HG03025 (cell line): Measurements from ENCODE around the gene MTX1.
"Not testable (repeated sequence)": the region's sequence is repeated elsewhere in the genome, so short reads cannot be mapped to it uniquely, and the experiment has no call there.

Experiments used
- ATAC-seq: cut with Tn5 transposase; IDR thresholded peaks from one replicate; pipeline ENCODE4 v1.9.1; 2021; ENCODE audit warnings: mild to moderate bottlenecking, moderate library complexity; ENCODE audit not compliant: unreplicated experiment, low FRiP score

MTX1 gene

DNA sequence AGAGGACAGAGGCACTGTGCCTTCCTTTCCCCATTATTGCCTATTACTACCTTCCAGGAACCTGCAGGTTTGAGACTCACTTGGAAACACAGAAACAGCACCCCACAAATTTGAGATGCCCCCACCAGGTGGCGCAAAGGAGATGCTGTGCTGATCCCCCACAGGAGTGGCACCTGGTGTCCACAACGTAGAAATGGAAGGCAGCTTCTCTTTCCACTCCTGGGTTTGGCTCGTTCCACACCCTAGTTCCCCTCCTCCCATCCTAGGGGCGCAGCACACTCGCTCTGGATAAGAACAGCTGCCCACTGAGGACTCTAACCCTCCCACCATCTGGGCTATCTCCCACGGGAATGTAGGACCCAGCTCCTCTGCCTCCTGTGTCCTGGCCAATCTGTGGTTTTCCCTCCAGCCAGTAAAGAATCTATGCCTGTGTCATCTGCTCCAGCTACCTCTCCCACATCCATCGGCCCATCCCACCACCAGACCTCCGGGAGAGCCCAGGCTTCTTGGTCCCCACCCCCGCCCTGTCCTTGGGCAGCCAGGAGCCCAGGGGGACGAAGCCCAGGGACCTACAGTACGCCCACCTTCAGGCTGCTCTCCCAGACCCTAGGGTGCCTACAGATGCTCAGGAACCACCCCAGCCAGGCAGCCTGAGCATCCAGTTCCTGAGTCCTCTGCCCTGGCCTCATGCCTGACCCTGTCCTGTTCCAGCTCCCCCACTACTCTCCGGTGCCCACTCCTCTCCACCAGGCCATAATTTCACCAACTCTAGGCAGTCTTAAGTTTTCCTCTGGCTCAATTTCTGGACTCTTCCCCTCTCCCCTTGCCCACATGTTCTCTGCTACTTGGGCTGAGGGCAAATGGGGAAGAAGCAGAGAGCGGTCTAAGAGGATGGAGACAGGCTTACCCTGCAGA lies 1.3 kb upstream of the MTX1 start:
- no peak for ATAC-seq

DNA sequence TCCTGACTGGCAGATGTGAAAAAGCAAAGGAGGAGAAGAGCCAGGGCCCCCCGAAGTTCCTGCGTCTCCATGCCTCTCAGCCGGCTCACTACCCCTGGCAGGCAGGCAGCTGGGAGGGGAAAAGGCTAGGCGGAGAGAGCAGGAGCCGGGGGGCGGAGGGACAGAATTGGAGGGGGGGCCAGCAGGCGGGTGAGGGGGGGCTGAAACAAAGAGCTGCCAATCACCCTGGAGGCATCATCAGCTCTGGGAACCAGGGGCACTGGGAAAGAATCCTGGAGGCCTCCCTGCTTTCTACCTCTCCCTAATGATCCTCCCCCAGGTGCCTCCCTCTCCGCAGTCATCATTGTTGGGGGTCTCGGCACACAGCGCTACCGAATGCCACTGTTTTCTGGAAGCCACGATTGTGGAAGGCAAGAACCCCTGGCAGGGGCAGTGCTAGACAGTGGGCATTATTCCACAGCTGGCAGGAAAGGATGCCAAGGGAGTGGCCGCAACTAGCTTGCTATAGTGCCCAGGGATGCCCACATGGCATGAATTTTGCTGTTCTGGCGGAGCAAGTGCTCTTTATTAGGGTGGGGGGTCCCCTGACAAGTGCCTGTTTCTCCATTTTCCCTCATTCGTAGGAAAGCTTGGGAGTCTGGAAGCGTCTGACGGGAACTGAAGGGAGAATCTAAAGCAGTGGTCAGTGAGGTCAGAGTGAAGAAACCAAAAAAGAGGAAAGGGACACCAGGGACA lies 522 bp upstream of the MTX1 start, which contains the start of gene THBS3:
TSS of gene THBS3 (minus strand) at position 92 of the 735 bp plus-strand sequence. CDS start at position 71, 21 bp downstream.
- no peak for ATAC-seq

DNA sequence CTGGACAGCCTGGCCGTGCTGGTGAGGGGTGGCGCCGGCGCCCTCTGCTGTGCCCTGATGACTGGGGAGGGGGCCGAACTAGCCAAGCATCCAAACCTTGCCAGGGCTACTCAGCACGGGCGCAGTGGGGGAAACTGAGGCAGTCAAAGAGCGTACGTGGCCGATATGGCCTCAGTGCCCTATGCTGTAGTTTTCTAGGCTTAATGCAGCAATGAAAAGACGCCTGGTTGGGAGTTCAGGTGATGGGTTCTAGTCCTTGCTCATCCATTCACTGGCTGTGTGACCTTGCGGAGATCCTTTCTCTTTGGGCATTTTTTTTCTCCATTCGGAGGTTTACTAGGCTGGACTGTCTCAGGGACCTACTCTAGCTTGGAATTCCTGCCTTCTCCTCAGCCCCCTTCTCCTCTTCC lies 822 bp downstream of the MTX1 start:
- no peak for ATAC-seq

DNA sequence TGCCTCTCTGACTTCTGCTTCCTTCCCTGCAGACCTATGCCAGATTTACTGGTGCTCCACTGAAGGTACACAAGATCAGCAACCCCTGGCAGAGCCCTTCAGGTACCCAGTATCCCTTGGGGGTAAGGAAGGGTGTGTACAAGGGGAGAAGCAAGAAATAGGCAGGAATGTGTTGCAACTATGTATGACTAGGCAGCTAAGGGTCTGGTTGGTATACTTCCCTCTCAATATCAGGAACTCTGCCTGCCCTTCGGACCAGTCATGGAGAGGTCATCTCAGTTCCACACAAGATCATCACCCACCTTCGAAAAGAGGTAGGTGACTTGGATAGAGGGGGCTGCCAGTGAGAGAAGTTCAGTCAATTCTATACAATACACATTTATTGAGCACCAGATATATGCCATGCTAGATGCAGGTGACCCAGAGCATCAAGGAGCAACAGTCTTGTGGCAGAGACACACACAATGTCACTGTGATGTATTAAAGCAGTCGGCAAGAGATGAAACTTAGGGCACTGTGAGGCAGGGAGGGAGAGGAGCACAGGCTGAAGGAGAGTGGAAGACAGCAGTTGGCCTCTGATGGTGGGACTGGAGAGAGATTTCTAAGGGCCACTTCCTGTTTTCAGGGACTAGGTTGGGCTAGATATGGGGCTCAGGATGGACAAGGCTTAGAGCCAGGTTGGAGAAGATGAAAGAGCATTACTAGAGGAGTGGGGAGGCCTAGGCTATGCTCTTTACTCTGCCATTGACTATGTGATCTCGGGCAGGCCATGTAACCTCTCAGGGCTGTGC lies 2.0 kb downstream of the MTX1 start:
- ATAC-seq, result no peak

DNA sequence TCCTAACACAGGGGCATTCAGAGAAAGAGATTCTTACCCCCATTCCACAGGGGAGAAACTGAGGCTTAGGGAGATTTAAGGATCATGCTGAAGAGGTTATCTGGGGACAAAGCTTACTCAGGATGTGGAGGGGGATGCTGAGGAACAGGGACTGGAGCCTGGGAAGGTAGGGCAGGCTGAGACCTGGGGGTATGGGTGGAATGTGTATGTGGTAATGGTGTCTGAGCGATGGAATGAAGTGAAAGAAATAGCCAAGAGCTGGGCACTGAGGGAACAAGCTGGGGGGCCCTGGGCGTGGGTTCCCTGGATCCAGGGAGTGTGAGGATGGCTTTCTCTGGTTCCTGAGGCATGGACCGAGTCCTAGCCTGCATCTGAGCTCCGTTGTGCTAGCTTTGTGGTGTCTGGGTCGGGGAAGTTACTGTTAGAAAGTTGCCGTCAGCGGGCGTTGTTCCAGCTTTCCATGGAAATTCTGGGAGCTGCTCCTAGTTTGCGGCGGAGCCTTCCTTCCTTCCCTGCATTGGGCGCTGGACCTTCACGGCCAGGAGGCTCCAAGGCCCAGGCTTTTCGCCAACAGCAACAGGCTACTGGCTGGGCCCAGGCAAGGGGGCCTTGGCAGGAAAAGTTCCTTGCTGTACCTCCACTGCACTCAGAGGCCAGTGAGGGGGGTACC lies 3.0 kb downstream of the MTX1 start:
- ATAC-seq, result not testable (repeated sequence)

DNA sequence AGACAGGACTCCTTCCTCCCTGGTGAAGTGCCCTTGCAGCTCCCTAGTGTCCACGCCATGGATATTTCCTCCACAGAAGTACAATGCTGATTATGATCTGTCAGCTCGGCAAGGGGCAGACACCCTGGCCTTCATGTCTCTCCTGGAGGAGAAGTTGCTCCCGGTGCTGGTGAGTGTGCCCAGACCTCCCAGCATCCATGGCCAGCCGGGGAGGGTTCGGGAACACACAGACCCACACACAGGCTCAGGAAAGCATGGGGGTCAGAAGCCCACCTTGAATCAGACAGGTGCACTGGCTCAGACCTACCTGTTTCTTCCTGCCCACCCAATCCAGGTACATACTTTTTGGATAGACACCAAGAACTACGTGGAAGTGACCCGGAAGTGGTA lies 3.6 kb downstream of the MTX1 start:
- not testable (repeated sequence) for ATAC-seq

DNA sequence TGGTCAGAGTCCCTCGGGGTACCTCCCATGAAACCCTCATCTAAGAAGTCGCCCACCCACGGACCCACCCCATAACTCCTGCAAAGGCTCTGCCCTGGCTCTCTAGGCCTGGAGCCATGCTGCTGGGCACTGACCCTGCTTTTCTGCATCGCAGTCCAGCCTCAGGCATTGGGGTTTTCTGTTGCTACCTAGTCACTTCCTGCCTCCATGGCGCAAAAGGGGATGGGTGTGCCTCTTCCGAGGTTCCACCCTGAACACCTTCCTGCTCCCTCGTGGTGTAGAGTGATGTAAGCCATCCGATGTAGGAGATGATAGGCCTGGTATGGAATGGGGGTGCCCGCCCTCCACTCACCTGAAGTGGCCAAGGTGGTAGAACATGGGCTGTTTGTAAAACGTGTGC lies 6.2 kb downstream of the MTX1 start:
- not testable (repeated sequence) for ATAC-seq

DNA sequence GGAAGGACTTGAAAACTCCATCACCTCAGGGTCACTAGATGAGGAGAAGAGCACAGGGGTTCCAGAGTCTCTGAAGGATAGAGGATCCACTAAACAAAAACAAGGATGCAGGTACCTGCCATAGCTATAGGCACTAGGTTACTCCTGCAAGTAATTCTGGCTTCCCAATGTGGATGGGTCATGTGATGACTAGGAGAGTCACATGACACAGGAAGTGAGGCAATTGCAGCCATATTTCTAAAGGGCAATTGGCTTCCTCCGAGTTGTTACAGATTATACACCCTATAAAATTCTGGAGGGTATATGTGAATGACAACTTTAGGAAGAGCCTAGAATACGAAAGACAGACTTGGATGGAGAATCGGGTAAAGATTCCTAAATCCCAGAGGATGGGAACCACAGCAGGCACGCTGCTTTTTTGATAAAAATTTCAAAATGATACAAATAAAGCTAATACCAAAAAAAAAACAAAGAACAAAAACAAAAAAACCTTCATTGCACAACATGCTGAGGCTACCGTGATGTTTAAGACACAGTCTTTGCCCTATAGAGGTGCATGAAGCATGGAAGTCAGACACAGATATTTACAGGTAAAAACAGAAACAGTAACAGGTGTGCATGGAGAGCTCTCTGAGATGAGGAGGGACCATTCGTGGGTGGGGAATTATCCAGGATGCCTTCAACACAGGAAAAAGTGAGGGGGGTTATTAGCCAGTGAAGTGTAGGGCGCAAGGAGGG lies 10.5 kb downstream of the MTX1 start:
- ATAC-seq, result no peak

DNA sequence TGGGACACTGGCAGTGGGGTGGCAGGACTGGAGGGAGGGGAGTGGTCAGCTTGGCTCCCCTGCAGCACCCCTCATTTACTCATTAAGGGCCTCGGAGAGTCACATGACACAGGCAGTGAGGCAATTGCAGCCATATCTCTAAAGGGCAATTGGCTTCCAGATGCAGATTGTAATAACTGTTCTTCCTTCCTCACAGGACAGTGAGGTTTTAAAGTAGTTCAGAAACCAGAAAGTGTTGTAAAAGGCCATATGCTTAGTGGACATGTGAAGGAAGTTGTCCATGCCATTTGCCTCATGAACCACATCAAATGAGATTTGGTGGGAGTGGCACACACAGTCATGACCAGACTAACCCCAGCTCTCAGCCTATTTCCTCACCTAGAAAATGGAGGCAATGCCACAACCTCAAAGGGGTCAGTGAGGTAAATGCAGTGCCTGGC lies 11.1 kb downstream of the MTX1 start:
- ATAC-seq, result no peak

DNA sequence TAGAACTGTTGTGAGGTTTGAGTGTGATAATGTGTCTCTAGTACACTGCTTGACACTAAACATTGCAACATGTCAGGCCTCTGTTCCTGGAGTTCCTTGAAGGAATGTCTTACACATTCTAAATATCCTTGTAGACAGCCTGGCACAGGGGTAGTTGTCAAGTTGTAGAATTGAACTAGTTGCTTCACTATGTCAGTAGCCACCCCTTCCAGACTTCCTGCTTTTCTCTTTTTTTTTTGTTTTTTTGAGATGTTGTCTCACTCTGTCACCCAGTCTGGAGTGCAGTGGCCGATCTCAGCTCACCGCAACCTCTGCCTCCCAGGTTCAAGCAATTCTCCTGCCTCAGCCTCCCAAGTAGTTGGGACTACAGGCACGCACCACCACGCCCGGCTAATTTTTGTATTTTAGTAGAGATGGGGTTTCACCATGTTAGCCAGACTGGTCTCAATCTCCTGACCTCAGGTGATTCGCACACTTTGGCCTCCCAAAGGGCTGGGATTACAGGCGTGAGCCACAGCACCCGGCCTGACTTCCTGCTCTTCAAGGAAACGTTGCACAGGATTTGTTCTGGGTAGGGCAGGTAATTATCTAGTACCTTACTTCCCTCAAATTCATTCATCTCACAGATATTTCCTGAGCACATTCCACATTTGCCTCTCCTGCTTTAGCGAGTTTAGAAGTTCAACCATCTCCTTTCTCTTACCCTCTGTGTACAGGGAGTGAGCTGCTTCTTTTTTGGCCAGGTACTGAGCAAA lies 11.9 kb downstream of the MTX1 start:
- not testable (repeated sequence) for ATAC-seq

DNA sequence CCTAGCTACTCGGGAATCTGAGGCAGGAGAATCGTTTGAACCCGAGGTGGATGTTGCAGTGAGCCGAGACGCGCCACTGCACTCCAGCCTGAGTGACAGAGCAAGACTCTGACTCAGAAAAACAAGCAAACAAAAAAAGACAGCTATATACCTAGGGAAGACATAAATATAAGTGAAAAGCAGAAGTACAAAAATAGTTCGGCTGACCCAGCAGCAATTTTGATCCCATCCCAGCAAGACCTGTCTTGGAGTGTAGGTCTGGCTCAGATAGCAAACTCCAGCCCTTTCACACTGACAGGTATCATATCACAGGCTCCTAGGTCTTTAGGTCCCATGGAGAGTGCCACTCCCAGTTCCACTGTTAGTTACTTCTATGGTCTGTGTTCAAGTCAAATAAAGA lies 14.6 kb downstream of the MTX1 start:
- no peak for ATAC-seq

DNA sequence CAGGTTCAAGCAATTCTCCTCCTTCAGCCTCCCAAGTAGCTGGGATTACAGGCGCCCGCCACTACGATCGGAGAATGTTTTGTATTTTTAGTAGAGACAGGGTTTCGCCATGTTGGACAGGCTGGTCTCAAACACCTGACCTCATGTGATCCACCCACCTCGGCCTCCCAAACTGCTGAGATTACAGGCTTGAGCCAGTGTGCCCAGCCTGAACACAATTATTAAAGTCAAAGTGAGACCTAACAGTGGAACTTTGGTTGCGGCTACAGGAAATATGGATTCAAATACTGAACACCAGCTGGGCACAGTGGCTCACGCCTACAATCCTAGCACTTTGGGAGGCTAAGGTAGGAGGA lies 16.9 kb downstream of the MTX1 start:
- ATAC-seq, result not testable (repeated sequence)

DNA sequence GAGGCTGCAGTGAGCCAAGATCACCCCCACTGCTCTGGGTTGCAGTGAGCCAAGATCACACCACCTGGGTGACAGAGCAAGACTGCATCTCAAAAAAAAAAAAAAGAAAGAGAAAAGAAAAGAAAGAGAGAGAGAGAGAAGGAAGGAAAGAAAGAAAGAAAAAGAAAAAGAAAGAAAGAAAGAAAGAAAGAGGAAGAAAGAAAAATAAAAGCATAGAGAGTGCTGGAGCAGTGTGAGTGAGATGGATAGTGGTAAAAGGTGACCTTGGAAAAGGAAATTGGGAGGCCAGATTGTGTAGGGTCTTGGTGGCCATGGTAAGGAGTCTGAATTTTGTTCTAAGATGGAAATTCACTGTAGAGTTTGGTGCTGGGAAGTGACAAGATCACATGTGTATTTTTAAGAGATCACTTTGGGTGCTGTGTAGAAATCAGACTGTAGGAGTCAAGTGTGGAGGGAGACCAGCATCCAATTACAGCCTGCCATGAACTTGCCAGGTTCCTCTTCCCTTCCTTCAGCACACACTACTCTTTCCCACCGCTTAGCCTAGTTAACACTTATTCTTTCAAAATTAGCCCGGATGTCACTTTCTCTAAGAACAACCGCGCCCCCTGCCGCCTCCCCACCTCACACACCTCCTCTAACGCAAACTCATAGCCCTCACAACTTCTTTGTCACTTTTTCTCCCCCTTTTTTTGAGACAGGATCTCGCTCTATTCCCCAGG lies 17.9 kb downstream of the MTX1 start:
- no peak for ATAC-seq

DNA sequence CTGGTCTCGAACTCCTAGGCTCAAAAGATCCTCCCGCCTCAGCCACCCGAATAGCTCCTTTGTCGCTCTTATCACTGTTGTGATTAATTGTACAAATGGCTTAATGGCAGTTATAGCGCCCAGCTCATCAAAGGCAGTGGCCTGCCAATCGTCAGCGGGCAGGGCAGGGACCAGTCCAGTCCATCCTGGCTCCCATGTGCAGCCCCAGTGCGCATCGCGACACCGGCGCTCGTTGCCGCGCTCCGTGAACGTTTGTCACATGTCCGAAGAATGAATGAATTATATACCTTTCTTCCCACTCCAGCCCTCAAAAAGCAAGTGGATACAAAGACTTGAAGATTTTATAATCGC lies 18.4 kb downstream of the MTX1 start:
- ATAC-seq, result no peak

DNA sequence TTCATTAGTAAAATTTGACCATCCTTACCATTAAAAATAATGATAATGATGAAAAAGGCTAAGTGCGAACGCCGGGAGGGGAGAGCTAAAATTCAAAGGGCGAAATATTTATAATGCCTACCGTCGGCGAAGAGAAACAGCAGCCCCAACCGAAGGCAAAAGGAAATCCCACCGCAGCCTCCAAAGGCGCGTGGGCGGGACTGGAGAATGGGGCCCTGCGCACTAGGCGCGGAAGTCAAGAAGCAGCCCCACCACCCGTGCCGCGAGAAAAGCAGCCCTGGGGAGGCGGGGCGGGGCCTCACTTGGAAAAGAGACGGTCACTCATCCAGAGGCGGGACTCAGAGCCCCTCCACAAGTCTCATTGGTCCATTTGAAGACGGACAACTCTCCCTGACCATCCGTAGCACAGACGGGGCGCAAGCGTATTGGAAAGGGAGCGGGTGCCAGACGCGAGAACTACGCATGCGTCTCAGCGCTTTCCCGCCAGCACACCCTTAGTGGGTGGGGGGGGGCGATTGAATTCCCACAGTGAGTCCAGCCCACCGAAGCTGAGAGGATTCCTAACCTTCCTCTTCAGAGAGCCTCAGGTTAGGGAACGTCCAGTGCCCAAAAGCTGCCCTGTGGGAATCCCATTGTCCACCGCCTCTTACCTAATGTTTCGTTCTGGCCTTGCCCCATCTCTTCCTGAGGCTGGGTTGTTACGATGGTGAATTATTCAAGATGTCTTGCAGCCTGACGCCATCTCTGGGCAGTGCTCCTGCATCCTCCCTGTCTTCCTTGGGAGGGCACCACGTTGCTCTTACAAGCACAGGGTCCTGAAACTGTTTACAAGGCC lies 19.0 kb downstream of the MTX1 start:
- ATAC-seq, result peak; percentile 76

DNA sequence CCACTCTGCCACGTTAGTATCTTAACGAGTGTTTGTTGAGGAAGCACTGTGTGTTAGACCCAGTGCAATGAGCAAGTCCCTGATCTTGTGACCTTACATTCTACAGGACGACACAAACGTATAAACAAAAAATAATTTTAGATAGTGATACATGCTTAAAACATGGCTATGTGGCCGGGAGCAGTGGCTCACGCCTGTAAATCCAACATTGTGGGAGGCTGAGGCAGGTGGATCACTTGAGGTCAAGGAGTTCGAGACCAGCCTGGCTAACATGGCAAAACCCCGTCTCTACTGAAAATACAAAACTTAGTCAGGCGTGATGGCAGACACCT lies 19.6 kb downstream of the MTX1 start:
- ATAC-seq, result no peak

DNA sequence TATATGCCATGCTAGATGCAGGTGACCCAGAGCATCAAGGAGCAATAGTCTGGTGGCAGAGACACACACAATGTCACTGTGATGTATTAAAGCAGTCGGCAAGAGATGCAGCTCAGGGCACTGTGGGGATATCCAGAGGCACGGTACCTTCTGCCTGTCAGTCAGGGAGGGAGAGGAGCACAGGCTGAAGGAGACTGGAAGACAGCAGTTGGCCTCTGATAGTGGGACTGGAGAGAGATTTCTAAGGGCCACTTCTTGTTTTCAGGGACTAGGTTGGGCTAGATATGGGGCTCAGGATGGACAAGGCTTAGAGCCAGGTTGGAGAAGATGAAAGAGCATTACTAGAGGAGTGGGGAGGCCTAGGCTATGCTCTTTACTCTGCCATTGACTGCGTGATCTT lies 22.8 kb downstream of the MTX1 start:
- ATAC-seq, result not testable (repeated sequence)
